HG03060 (cell line): ENCODE data around the gene NUDT3.
"Not testable (repeated sequence)": the region's sequence is repeated elsewhere in the genome, so short reads cannot be mapped to it uniquely, and the experiment has no call there.

Experiments used
- ATAC-seq: cut with Tn5 transposase; IDR thresholded peaks from one replicate; pipeline ENCODE4 v1.9.1; 2021; ENCODE audit warnings: low read depth, moderate number of reproducible peaks; ENCODE audit not compliant: unreplicated experiment

Gene NUDT3

GRCh38 chr6:34346175-34347119, 46.0 kb downstream of the NUDT3 start:
- no peak for ATAC-seq

- ATAC-seq, result no peak
Measured at GRCh38 chr6:34343806-34344205, 48.7 kb downstream of the NUDT3 start.

GRCh38 chr6:34342247-34342646, 50.2 kb downstream of the NUDT3 start:
- ATAC-seq, result no peak

GRCh38 chr6:34341481-34341971, 50.9 kb downstream of the NUDT3 start:
- ATAC-seq, result no peak

GRCh38 chr6:34340906-34341480, 51.5 kb downstream of the NUDT3 start:
- no peak for ATAC-seq

GRCh38 chr6:34340394-34340793, 52.1 kb downstream of the NUDT3 start:
- no peak for ATAC-seq

- no peak for ATAC-seq
Measured at GRCh38 chr6:34339971-34340370, 52.5 kb downstream of the NUDT3 start.

GRCh38 chr6:34339432-34339831, 53.0 kb downstream of the NUDT3 start:
- no peak for ATAC-seq

GRCh38 chr6:34338811-34339210, 53.7 kb downstream of the NUDT3 start:
- ATAC-seq, result no peak

- no peak for ATAC-seq
Measured at GRCh38 chr6:34338377-34338776, 54.1 kb downstream of the NUDT3 start.

- ATAC-seq, result no peak
Measured at GRCh38 chr6:34334796-34335416, 57.6 kb downstream of the NUDT3 start.

GRCh38 chr6:34333858-34334257, 58.6 kb downstream of the NUDT3 start:
- ATAC-seq, result no peak

GRCh38 chr6:34332251-34333198, 59.9 kb downstream of the NUDT3 start:
- no peak for ATAC-seq

GRCh38 chr6:34331371-34332050, 61.0 kb downstream of the NUDT3 start:
- no peak for ATAC-seq

- not testable (repeated sequence) for ATAC-seq
Measured at GRCh38 chr6:34329814-34330213, 62.7 kb downstream of the NUDT3 start.

- ATAC-seq, result no peak
Measured at GRCh38 chr6:34328969-34329368, 63.5 kb downstream of the NUDT3 start.

- ATAC-seq, result not testable (repeated sequence)
Measured at GRCh38 chr6:34327313-34328205, 64.9 kb downstream of the NUDT3 start.

GRCh38 chr6:34325633-34326032, 66.8 kb downstream of the NUDT3 start:
- ATAC-seq, result no peak
